Measurements from ENCODE around the gene LDHD. TPM values are rescaled to one million over a fixed set of nuclear protein-coding genes. Genes with fewer than 3 reads are reported as not detected.

Gene LDHD
- 0.65 and 2.1 TPM in 2 replicates for total RNA-seq (2014; rRNA removed; shearing (Covaris generic))

DNA sequence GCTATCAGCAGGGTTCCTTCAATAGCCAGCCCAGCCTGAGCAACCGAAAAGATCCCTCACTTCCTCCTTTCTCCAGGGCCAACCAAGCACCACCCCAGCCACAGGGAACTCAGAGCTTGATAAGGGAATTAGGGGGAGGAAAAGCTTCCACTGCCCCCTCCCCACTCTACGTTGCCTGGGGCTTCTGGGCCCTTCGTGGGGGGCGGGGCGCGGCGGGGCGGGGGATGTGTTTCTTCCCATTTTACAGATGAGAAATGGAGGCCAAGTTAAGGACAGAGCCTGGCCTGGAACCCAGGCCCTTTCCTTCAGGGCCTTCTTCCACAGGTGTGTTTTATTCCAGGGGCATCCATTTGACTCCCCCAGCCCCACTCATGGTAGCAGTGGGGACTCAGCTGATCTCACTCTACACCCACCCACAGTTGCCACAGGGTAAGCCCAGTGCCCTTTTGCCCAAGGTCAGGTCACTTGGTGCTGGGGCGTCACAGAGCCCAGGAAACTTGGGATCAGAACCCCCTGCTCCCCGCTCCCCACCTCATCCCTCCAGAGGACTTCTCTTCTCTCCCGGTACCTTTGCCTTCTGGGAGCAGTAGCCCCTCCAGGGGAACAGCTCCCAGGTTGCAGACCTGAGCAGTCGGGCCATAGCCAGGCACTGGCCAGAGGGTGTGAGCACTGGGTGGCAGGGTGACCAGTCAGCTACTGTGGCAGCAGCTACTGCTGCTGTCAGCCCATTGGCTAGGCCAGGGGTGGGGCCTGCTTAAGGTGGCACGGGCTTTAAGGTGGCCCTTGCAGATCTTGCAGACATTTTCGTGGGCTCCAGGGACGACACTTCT lies at the start of gene LDHD:
Gene LDHD, minus strand, starts transcription at position 700 of the 830 bp plus-strand sequence. Its CDS starts 60 bp downstream, at position 640.
- DNase-seq (ENCODE audit: low spot score) = peak; percentile 74

DNA sequence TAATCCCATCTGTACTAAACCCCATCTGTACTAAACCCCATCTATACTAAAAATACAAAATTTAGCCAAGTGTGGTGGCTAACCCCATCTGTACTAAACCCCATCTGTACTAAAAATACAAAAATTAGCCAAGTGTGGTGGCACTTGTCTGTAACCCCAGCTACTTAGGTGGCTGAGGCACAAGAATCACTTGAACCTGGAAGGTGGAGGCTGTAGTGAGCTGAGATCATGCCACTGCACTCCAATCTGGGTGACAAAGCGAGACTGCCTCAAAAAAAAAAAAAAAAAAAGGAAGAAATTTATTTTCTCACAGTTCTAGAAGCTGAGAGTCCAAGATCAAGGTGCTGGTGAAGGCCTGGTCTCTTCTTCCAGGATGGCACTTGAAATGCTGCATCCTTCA lies 43.8 kb upstream of the LDHD start:
- no peak for DNase-seq (ENCODE audit: low spot score)

DNA sequence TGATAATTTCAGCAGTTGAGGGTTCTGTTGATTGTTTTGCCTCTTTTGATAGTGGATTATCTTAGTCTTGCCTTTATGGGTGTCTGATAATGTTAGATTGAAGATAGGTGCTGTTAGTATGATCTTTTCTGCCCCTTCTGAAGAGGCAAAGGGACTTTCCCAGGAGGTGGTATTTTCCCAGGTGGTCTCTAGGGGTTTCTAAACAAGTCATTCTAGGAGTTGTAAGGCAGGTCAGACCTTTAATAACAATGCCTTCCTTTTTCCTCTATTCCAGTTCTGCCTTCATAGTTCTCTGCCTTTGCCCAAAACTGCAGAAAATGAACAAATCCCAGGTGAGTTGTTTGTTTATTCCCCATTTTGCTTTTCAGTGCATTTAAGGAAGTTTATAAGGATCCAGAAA lies 36.1 kb upstream of the LDHD start:
- no peak for DNase-seq (ENCODE audit: low spot score)

DNA sequence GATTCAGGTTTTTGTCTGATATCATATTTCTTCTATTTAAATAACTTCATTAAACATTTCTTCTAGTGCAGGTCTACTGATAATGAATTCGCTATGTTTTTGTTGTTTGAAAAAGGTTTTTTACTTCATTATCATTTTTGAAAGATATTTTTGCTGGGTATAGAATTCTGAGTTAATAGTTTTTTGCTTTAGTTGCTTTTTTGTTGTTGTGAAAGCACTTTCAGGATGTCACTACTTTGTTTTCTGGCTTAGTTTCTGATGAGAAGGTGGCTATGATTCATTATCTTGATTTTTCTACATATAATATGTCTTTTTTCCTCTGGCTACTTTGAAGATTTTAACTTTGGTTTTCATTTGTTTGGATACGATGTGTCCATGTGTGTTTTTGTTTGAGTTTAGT lies 35.2 kb upstream of the LDHD start:
- no peak for DNase-seq (ENCODE audit: low spot score)

DNA sequence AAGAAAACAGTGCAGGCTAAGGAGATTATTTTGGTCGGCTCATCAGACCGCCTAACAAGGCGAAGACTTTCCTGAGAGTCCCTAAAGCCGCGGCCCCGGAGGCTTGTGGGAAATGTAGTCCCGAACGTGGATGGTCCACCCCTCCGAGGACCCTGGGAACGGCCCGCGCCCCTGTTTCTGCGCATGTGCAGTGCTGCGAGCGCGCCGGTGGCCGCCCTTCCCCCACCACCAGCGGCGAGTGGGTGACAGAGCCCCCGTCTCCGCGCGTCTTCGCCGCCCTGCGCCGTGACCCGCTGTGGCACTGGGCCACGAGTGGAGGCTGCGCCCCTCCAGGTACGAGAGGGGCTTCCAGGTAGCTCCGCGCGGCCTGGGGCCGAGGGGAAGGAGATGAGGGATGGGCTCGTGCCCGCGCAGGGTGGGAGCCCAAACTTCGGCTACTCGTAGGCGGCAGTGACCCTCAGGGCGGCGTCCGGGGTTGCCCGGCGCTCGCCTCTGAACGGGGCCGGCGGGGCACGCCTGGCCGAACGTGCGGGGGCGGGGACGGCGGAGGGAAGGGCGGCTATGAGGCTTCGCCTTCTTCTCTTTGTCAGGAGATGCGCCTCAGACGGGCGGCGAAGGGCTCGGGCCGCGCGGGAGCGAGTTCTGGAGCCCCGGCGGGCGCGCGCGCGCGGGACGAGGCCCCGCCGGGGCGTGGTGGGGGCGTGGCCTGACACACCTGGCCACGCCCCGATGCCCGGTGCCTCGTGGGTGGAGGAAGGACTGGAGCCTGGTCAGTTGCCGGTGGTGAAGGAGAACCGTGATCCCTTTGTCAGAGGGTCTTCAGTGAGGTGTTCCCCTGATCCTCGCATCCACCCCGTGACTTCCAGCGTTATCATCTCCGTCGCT lies 32.0 kb upstream of the LDHD start, which contains the start of gene ZFP1:
Gene ZFP1, plus strand, starts transcription at position 214 of the 885 bp plus-strand sequence. CDS start 4,428 bp downstream, outside the sequence.
- DNase-seq (ENCODE audit: low spot score) = peak; percentile 90

DNA sequence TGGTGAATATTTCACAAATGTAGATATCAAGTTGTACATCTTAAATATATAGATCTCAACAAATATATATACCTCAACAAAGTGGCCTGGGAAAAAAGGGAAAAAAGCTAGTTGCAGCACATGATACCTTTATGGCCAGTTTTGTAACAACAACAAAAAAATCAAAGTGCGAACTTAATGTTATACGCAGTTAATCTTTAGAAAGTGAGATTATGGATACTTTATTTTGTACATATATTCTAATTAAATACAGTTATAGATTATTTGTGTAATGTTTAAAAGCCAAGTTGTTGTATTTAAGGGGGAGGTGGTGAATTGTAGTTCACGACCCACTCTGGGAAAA lies 31.4 kb upstream of the LDHD start:
- no peak for DNase-seq (ENCODE audit: low spot score)

DNA sequence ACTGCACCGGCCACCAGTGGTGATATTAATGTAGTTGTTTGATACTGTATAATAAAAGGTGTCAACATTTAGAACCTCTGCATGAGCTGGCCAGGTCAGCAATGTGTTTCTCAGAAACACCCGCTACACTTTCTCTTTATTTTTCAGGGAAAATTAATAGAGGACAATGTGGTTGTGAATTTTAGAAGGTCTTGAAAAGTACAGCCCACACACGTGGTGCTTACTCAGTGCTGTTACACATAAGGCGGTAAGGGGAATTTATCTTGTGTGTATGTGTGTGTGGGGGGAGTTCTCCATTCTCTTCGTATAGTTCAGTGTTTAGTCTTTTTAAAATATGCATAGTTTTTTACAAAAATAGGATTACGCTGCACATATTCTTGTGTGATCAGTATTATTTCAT lies 27.4 kb upstream of the LDHD start:
- DNase-seq (ENCODE audit: low spot score) = no peak

DNA sequence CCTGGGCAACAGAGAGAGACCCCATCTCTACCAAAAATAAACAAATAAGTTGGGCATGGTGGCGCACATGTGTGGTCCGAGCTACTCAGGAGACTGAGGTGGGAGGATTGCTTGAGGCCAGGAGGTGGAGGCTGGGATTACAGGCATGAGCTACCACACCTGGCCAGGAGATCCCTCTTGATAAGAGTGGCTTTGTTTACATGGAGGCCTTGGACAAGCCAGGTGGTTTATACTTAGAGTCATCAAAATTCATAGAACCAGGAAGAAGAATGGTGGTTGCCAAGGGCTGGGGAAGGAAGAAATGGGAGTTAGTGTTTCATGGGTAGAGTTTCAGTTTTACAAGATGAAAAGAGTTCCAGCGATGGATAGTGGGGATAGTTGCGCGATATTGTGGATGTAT lies 22.9 kb upstream of the LDHD start:
- DNase-seq (ENCODE audit: low spot score) = no peak

DNA sequence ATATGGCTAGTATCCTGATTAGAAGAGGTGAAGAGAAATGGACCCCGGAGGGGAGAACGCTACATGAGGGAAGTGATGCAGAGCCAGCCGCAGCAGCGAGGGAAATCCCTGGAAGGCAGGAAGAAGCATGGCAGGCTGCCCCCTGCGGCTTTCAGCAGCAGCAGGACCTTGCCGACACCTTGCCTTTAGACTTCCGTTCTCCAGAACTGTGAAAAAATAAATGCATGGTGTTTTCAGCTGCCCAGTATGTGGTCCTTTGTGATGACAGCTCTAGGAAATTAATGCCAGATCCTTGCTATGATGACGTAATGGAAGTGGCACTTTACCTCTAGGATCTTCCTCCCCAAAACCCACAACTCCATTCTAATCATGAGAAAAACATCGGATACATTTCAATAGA lies 22.1 kb upstream of the LDHD start:
- peak; percentile 88 for DNase-seq (ENCODE audit: low spot score)

DNA sequence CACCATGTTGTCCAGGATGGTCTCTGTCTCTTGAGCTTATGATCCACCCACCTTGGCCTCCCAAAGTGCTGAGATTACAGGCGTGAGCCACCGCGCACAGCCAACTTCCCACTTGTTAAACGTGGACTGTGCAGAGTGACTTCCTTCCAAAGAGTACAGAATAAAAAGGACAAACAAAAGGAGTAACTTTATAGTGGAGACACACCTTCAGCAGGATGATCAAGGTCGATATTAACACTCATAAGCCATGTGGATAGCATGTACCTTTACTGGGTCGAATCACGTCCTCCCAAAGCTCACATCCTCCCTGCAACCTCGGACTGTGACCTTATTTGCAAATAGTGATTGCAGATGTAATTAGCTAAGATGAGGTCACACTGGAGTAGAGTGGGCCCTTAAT lies 21.7 kb upstream of the LDHD start:
- no peak for DNase-seq (ENCODE audit: low spot score)

DNA sequence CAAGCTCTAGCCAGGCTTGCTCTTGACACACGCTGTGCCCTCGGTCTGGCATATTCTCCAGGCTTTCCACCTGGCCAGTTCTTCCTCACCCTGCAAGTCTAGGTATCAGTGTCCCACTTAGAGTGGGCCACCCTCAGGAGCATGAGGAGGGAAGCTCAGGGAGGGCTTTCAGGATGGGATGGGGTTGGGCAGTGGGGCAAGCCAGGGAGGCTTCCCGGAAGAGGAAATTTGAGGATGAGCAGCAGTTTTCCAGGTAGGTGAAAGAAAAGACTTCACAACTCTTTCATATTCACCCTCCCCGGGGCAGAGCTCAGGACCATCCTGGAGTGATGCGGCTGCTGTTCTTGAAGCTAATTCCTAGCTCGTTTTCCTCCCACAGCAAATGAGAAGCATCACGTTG lies 14.5 kb upstream of the LDHD start:
- no peak for DNase-seq (ENCODE audit: low spot score)

DNA sequence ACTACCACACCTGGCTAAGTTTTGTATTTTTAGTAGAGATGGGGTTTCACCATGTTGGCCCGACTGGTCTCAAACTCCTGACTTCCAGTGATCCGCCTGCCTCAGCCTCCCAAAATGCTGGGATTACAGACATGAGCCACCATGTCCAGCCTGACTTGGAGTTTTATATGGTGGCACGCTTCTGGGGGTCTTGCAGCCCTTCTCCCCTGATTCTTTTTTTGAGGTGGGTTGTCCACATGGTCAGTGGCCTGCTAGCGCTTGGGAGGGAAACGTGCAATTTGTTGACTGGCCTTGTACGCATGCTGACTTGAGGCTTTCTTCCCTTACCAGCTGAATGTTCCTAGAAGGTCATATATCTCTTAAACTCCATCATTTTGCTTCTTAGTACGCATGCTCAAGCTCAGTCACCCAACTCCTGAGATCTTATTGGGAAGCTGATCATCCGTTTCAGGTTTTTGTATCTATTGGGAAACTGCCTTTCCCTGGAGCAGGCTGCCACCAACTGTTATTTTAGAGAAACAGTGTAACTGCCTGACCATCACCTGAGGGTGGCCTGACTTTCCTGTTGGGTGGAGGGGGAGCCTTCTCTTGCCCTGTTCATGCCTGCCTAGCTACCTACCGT lies 13.7 kb upstream of the LDHD start:
- no peak for DNase-seq (ENCODE audit: low spot score)

DNA sequence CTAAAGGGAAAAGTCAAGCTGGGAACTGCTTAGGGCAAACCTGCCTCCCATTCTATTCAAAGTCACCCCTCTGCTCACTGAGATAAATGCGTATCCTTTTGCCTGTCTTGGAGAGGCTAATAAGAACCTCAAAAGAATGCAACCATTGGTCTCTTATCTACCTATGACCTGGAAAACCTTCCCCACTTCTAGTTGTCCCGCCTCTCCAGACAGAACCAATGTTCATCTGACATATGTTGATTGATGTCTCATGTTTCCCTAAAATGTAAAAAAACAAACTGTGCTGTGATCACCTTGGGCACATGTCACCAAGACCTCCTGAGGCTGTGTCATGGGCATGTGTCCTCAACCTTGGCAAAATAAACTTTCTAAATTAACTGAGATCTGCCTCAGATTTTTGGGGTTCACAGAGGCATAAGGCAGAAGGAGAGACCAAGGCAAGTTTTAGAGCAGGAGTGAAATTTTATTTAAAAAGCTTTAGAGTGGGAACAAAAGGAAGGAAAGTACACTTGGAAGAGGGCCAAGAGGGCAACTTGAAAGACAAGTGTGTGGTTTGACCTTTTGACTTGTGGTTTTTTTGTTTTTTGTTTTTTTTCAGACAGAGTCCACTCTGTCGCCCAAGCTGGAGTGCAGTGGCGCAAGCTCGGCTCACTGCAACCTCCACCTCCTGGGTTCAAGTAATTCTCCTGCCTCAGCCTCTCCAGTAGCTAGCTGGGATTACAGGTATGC lies 13.0 kb upstream of the LDHD start:
- peak; percentile 44 for DNase-seq (ENCODE audit: low spot score)

DNA sequence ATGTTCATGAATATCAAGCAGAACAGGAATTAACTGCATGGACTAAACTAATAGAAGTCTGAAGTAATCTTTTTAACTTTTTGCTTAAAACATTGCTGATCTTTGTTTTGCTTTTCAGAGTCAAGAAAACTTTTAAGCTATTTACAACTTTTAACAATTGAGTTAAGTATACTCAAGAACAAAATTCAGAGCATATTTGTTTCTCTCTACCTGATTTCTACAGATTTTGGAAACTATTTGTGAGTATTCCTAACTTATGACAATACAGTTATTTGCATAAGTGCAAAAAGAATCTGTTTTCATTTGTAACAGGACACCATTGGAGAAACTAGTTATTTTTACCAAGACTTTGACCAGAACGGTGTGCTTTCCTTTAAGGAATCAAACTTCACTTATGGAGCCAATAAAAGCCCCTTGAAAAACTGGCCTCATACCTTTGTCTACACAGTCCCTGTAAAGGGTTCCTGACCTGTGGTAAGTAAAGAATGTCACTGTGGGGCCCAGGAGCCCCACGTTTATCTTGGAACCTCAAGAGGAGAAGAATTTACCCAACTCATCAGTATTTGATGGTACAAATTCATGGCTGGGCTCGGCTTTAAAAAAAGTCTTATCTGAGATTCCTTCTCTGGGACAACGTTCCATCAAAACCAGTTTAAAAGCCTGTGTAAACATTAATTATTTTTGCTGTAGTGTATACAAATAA lies 11.3 kb upstream of the LDHD start:
- no peak for DNase-seq (ENCODE audit: low spot score)

DNA sequence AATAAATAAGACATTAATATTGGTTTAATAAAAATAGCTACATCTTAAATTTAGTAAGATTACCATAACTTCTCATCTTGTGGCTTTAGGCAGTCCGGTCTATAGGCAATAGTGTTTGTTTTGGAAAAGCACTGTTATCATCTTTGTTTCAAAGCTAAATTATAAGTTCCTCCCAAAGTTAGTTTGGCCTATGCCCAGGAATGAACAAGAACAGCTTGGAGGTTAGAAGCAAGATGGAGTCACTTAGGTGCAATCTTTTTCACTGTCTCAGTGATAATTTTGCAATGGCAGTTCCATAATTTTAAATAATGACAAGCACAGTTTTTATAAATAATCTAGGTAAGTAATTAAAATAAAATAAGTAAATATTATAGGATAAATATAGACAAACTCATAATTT lies 6.0 kb upstream of the LDHD start:
- no peak for DNase-seq (ENCODE audit: low spot score)

DNA sequence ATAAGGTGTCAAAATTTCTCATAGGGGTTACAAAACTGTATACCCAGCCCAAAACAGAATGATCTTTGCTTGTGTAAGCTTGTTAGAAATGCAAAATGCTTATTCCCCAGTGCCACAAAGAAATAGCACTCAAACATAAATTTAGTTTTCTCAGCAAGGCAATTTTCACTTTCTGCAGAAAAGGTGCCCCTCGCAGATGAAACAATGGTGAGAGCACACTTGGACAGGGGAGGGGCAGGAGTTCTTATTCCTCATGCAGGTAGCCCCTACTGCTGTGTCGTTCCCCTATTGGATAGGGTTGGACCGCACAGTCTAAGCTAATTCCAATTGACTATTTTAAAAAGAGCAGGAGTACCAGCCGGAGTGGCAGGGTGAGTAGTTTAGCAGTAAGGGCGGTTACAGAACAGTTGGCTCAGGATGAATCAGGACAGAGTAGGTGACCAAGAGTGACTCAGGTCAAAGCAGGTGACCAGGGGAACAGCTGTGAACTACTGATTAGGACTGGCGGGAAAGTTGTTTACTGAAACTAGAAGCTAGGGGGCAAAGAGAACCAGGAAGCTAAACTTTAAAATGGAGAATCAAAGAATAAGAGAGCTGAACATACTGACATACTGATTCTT lies 5.5 kb upstream of the LDHD start:
- DNase-seq (ENCODE audit: low spot score) = no peak

DNA sequence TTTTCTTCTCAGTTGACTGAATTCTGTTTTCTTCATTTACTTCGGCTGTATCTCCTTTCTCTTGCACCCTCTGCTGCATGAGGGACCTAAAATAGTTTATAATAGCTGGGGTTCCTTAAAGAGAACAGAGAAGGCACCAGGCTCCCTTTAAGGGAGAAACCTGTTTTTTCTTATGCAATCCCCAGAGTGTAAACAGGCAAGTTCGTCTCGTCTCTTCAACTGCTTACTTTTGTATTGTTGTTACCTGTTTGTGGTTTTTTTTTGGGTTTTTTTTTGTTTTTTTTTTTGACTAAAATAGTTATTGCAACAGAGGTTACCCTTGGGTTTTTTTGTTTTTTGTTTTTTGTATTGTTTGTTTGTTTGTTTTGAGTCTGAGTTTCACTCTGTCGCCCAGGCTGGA lies 3.7 kb upstream of the LDHD start:
- no peak for DNase-seq (ENCODE audit: low spot score)

DNA sequence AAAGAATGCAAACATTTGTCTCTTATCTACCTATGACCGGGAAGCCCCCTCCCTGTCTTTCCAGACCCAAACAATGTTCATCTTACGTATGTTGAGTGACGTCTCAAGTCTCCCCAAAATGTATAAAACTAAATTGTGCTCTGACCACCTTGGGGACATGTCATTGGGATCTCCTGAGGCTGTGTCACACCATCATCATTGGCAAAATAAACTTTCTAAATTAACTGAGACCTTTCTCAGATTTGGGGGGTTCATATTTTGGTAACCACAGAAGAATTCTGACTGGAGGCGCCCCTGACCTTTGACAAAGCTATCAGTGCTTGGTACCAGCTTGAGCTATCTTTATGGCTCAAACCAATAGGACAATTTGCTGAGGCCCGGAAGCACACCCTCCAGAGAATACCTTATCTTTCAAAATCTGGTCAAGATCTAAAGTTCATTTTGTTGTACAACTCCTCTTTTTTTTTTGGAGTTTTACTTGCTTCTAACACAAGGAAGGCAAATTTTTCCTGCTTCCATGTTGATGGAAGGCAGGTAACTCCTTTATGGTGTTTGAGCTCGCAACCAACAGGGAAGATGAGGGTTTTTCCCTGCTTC lies 2.5 kb upstream of the LDHD start:
- DNase-seq (ENCODE audit: low spot score) = no peak

DNA sequence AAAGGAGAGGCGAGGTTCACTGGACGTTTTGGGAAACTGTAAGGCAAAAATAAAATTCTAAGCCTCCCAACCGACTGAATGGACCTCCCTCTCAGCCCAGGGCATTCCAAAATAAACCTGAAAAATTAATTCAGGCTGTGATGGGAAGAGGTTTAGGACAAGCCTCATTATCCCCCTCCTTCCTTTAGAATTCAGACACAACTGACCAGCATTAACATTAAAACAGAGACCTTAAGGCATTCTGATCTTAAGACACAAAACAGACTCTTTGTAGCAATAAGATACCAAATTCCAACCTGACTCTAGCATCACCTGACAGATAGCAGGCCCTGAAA lies 298 bp upstream of the LDHD start:
- no peak for DNase-seq (ENCODE audit: low spot score)
